Osteoblast (primary cell): ENCODE results near the gene PKP3. TPM values are rescaled to one million over a fixed set of nuclear protein-coding genes. Genes with fewer than 3 reads are reported as not detected.
A peak's percentile ranks its signal among the peaks of the same experiment; 100 is the strongest.
"Not testable (repeated sequence)": the region's sequence is repeated elsewhere in the genome, so short reads cannot be mapped to it uniquely, and the experiment has no call there.

Experiments used
- DNase-seq: peaks from one replicate; pipeline ENCODE4 v3.0.0; 2011; ENCODE audit warnings: low spot score, mixed read lengths; ENCODE audit not compliant: insufficient read length; ENCODE audit errors: missing footprints
- H2AFZ ChIP-seq: 2 replicates; pipeline ENCODE4 v1.6.0; 2011; ENCODE audit warnings: mild to moderate bottlenecking, low read length
- H3K27ac ChIP-seq: 2 replicates; pipeline ENCODE4 v1.5.1; 2011; ENCODE audit warnings: mild to moderate bottlenecking, low read depth, low read length, moderate library complexity
- H3K27me3 ChIP-seq: 2 replicates; pipeline ENCODE4 v1.6.0; 2012; ENCODE audit warnings: mild to moderate bottlenecking, control low read depth, inconsistent platforms, low read length, moderate library complexity; ENCODE audit not compliant: insufficient read depth
- H3K36me3 ChIP-seq: 2 replicates; pipeline ENCODE4 v1.5.1; 2011; ENCODE audit warnings: mild to moderate bottlenecking, low read length, control low read depth, moderate library complexity; ENCODE audit not compliant: insufficient read depth
- H3K4me1 ChIP-seq: 2 replicates; pipeline ENCODE4 v1.5.1; 2011; ENCODE audit warnings: mild to moderate bottlenecking, low read length, control low read depth, moderate library complexity; ENCODE audit not compliant: insufficient read depth
- H3K4me2 ChIP-seq: 2 replicates; pipeline ENCODE4 v1.6.0; 2011; ENCODE audit warnings: mild to moderate bottlenecking, low read length; ENCODE audit not compliant: insufficient read depth
- H3K4me3 ChIP-seq: fragments of 200-600 bp; sonication (generic); 3 replicates; pipeline ENCODE4 v1.5.1; 2012; ENCODE audit warnings: mild to moderate bottlenecking, low read length, inconsistent platforms; ENCODE audit not compliant: insufficient read depth
- H3K79me2 ChIP-seq: 2 replicates; pipeline ENCODE4 v1.6.0; 2012; ENCODE audit warnings: mild to moderate bottlenecking, low read length, control low read depth, inconsistent platforms; ENCODE audit not compliant: insufficient read depth
- H3K9me3 ChIP-seq: 2 replicates; pipeline ENCODE4 v1.5.1; 2011; ENCODE audit warnings: low read depth, low read length, control low read depth
- H4K20me1 ChIP-seq: 2 replicates; pipeline ENCODE4 v1.6.0; 2012; ENCODE audit warnings: mild to moderate bottlenecking, low read length, control low read depth; ENCODE audit not compliant: insufficient read depth
- CTCF ChIP-seq: IDR thresholded peaks from 2 replicates; pipeline ENCODE4 v1.5.1; 2011; ENCODE audit warnings: mild to moderate bottlenecking, low read depth, low read length, moderate library complexity; ENCODE audit errors: extremely low read depth
- total RNA-seq: library from RNA; depleted of rRNA; stranded (reverse); fragments of >200 nt; gene quantifications from 2 replicates; pipeline ENCODE4 v1.2.3, GENCODE V29; 2012

PKP3 gene
- total RNA-seq, 1 donor, result 2.5 TPM

- peak; percentile 75 for DNase-seq
- no peak overlapping the region for H2AFZ ChIP-seq
- TF ChIP-seq CTCF, result no peak
Observed at GRCh38 chr11:359181-359714, 34.8 kb upstream of the PKP3 start.

DNA sequence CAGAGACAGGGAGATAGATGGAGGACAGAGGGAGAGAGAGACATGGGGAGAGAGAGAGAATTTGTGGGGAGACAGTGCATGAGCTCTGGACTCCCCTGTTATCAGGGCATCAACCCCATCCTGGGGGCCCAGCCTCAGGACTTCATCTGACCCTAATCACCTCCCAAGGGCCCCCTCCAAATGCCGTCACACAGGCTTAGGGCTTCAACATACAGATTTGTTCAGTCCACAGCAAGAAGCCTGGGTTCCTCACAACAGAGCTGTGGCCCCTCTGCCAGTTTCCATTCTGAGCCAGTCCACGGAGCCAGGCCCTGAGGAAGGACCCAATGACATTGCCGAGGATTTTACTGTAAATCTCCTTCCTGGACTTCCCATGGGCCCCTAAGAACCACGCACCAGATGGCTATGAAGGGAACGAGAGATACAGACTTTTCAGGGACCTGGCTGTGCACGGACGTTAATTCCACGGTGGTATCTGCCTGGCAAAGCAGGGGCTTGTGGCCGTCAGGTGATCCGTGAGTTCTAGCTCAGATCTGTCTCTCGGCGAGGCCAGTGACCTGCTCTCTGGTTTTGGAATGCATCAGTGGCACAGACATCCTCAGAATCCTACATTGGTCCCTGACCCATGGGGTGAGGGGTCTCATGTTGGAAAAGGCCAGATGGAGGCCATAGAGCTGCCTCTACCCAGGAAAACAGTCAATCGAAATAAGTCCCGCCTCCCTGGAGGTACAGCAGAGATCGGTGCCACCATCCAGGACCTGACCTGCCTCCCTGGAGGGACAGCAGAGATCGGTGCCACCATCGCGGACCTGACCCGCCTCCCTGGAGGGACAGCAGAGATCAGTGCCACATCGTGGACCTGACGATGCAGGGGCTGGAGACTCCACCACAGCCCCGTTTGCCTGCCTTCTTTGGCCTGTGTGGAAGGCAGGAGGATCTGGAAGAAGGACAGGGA is 33.4 kb upstream of the PKP3 start:
- no peaks in the 10 kb centered on the region for H3K79me2 ChIP-seq
- TF ChIP-seq CTCF, result no peak
- no peak overlapping the region for H3K4me2 ChIP-seq
- no peak overlapping the region for H2AFZ ChIP-seq
- no peak overlapping the region for H3K27ac ChIP-seq
- peak; percentile 64 for DNase-seq
- H3K4me3 ChIP-seq, result no peak overlapping the region
- H3K9me3 ChIP-seq, result peaks cover 2% of the 10 kb centered on the region
- H4K20me1 ChIP-seq, result no peaks in the 10 kb centered on the region
- H3K4me1 ChIP-seq, result peaks cover 2% of the 10 kb centered on the region
- H3K36me3 ChIP-seq, result no peaks in the 10 kb centered on the region
- peaks cover 14% of the 10 kb centered on the region for H3K27me3 ChIP-seq

More at GRCh38 chr11:359181-359714, 34.8 kb upstream of the PKP3 start:
- Histone ChIP-seq H3K36me3 (no peaks in the 10 kb centered on the region), H3K27me3 (peaks cover 6% of the 10 kb centered on the region), H3K4me1 (peaks cover 12% of the 10 kb centered on the region), H4K20me1 (no peaks in the 10 kb centered on the region), H3K79me2 (no peaks in the 10 kb centered on the region), H3K4me3 (no peak overlapping the region), H3K27ac (no peak overlapping the region), H3K4me2 (no peak overlapping the region), H3K9me3 (peaks cover 2% of the 10 kb centered on the region)

- H3K79me2 ChIP-seq, result no peaks in the 10 kb centered on the region
- H4K20me1 ChIP-seq, result no peaks in the 10 kb centered on the region
- H3K4me2 ChIP-seq, result no peak overlapping the region
- DNase-seq, result peak; percentile 80
- no peak overlapping the region for H2AFZ ChIP-seq
- peaks cover 2% of the 10 kb centered on the region for H3K9me3 ChIP-seq
- H3K27me3 ChIP-seq, result peaks cover 30% of the 10 kb centered on the region
- H3K36me3 ChIP-seq, result no peaks in the 10 kb centered on the region
- no peak overlapping the region for H3K27ac ChIP-seq
- no peaks in the 10 kb centered on the region for H3K4me1 ChIP-seq
- H3K4me3 ChIP-seq, result no peak overlapping the region
- no peak for TF ChIP-seq CTCF
Observed at GRCh38 chr11:362642-363442, 31.2 kb upstream of the PKP3 start.

- not testable (repeated sequence) for H3K4me2 ChIP-seq, H3K4me1 ChIP-seq, DNase-seq, H3K27ac ChIP-seq, H4K20me1 ChIP-seq, H2AFZ ChIP-seq, H3K4me3 ChIP-seq, H3K79me2 ChIP-seq, H3K36me3 ChIP-seq, H3K9me3 ChIP-seq
- peaks cover 36% of the 10 kb centered on the region for H3K27me3 ChIP-seq
Observed at GRCh38 chr11:363443-363805, 30.6 kb upstream of the PKP3 start.
